Activated B cell treated with CpG ODN at 0.5 μM for 24 hours (primary cell): ENCODE measurements around the gene SMG6. TPM values are rescaled to one million over a fixed set of nuclear protein-coding genes. Genes with fewer than 3 reads are reported as not detected.
A peak's percentile ranks its signal among the peaks of the same experiment; 100 is the strongest.

Source experiments
- ATAC-seq: fragments of 200-7000 bp; cut with Tn5 transposase; one replicate; pipeline ENCODE4 v1.10.0; 2021; ENCODE audit warnings: low read depth, mild to moderate bottlenecking, moderate library complexity
- CTCF ChIA-PET: fragments of 350-600 bp; sonication (Branson Sonifier 250); formaldehyde crosslinking; loops from one replicate; lab custom pipeline; 2021; ENCODE audit warnings: antibody characterized with exemption; lab: Charles Lee
- POLR2A ChIA-PET: fragments of 350-600 bp; sonication (Branson Sonifier 250); formaldehyde crosslinking; loops from one replicate; lab custom pipeline; 2021; ENCODE audit warnings: antibody characterized with exemption; lab: Charles Lee
- DNase-seq: peaks from one replicate; pipeline ENCODE4 v3.0.0; 2022
- H3K27ac Mint-ChIP-seq: one replicate; pipeline ENCODE4 v1.8.0; 2020; ENCODE audit warnings: mixed read lengths
- H3K27me3 Mint-ChIP-seq: one replicate; pipeline ENCODE4 v1.8.0; 2021; ENCODE audit warnings: mixed read lengths
- H3K36me3 Mint-ChIP-seq: one replicate; pipeline ENCODE4 v1.8.0; 2021; ENCODE audit warnings: low read depth, mixed read lengths
- H3K4me1 Mint-ChIP-seq: one replicate; pipeline ENCODE4 v1.8.0; 2021; ENCODE audit warnings: mixed read lengths
- H3K4me3 Mint-ChIP-seq: one replicate; pipeline ENCODE4 v1.8.0; 2020; ENCODE audit warnings: mild to moderate bottlenecking, mixed read lengths
- H3K9me3 Mint-ChIP-seq: one replicate; pipeline ENCODE4 v1.8.0; 2020; ENCODE audit warnings: mixed read lengths
- intact Hi-C: fragments of 100-400 bp; cut with micrococcal nuclease; formaldehyde crosslinking; loops from one replicate; pipeline ENCODE4 v1.15.1; 2024
- total RNA-seq: library from RNA; stranded (reverse); gene quantifications from 2 replicates; pipeline ENCODE4 v1.2.3, GENCODE V29; 2022
- TF ChIP-seq, protein P1 (sequence below): fragments of 200-600 bp; IDR thresholded peaks from one replicate; pipeline ENCODE4 v1.8.0; 2022; ENCODE audit warnings: antibody characterized with exemption, mild to moderate bottlenecking

The SMG6 gene
- total RNA-seq, 1 donor from 2014 or later, result 30.5 TPM

DNA sequence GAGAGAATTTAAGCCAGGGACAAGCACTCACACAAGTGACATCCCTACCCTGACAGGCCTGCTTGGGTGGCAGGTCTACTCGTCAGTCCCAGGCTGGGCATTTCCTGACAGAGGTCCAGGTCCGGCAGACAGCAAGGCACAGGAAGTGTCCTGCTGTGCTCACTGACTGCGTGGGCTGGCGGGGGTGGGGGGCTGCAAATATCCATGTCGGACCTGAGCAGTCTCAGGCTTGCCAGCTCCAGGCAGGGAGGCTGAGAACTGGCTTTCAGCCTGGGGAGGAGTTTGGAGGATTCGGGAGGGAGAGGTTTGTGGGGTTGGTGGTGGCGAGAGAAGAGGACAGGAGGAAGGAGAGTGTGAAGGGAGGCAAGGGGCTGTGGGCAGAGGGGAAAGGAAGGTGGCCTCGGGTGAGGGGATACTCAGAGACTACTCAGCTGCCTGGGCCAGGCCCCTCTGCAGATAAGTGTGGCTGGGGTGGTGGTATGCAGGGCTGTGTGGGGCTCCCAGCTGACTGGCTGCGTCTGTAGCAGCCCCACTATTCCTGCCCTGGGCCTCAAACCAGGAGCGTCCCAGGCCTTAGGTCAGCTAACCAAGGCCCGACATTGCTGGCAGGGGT lies 240.9 kb downstream of the SMG6 start:
- H3K9me3 Mint-ChIP-seq, result no peaks in the 10 kb centered on the region
- peaks cover 40% of the 10 kb centered on the region for H3K36me3 Mint-ChIP-seq
- ATAC-seq (no peak), DNase-seq (no peak)
- H3K4me1 Mint-ChIP-seq, result peaks cover 46% of the 10 kb centered on the region
- ChIA-PET CTCF (no interaction called here), POLR2A (interaction anchor here (24.5 kb wide), 1 partner anchor 26 kb away, joined by 449 read pairs; no protein-coding TSS in a partner anchor)
- intact Hi-C loops, result no loop called here
- no peak overlapping the region for H3K4me3 Mint-ChIP-seq
- TF ChIP-seq, protein P1, sequence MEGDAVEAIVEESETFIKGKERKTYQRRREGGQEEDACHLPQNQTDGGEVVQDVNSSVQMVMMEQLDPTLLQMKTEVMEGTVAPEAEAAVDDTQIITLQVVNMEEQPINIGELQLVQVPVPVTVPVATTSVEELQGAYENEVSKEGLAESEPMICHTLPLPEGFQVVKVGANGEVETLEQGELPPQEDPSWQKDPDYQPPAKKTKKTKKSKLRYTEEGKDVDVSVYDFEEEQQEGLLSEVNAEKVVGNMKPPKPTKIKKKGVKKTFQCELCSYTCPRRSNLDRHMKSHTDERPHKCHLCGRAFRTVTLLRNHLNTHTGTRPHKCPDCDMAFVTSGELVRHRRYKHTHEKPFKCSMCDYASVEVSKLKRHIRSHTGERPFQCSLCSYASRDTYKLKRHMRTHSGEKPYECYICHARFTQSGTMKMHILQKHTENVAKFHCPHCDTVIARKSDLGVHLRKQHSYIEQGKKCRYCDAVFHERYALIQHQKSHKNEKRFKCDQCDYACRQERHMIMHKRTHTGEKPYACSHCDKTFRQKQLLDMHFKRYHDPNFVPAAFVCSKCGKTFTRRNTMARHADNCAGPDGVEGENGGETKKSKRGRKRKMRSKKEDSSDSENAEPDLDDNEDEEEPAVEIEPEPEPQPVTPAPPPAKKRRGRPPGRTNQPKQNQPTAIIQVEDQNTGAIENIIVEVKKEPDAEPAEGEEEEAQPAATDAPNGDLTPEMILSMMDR, result no peak
- H3K27ac Mint-ChIP-seq, result no peak overlapping the region
- no peaks in the 10 kb centered on the region for H3K27me3 Mint-ChIP-seq

DNA sequence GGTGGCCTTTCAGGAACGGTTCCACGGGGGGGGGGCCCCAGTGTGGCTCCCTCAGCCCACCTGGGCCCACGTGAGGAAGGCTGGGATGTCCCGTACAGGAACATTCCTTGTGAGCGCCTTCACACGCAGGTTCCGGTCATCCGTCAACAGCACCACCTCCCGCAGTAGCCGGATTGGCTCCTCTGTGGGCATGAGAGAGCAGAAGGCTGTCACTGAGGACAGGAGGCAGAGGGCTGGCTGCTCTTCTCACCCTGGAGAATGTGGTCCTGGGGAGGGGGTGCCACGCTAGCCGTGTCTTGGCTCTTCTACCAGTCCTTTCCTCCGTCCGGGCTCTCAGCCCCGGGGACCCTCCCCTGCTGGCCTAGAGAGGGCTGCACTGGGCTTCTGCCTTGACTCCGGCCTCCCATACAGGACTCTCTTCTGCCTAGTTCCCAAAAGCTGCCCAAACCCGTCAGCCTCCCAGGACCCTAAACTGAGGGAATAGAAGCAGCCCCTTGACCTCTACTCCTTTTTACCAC lies 242.1 kb downstream of the SMG6 start:
- Mint-ChIP-seq H3K36me3 (peaks cover 34% of the 10 kb centered on the region), H3K9me3 (no peaks in the 10 kb centered on the region), H3K27me3 (no peaks in the 10 kb centered on the region), H3K4me1 (peaks cover 48% of the 10 kb centered on the region), H3K4me3 (no peak overlapping the region), H3K27ac (no peak overlapping the region)
- DNase-seq (no peak), ATAC-seq (no peak)
- ChIA-PET CTCF (no interaction called here), POLR2A (interaction anchor here (24.5 kb wide), 1 partner anchor 27 kb away, joined by 449 read pairs; no protein-coding TSS in a partner anchor)
- TF ChIP-seq, protein P1, result no peak
- intact Hi-C loops, result no loop called here

DNA sequence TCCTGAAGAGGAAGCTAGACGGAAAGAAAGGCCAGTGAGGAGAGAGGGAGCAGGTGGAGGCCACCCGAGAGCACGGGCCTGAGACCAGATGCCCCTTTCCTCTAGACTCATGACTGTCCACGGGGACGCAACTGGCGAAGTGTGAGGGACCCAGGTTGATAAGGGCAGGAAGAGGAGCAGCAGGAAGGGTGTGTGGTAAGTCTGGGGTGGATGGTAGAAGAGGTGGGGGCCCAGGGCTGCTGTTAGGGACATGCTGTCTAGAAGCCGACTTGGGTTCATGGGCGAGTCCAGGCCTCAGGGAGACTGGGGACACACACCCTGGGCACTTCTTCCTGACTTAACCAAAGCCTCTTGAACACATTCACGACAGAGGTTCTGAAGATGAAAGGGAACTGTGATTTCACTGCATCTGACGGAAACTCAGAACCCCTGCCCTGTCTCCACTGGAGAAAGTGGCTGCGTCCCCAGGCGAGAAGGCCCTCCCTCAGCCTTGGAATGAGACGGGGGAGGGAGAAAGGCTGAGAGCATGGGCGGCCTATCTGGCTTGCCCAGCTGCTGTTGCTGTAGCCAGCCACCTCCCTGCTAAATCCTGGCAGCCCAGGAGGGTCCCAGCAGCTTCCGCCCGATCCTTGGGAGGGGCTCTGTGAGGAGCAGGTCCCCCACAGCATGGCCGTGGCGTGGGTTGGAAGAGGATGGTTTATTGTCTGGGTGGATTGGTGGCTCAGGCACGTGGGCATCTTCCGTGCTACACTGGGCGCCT lies 242.7 kb downstream of the SMG6 start:
- POLR2A ChIA-PET, result interaction anchor here (0.6 to 24.5 kb wide), 3 partner anchors 9 to 224 kb away, joined by 3 to 449 read pairs (median 4); no protein-coding TSS in a partner anchor
- intact Hi-C loops, result no loop called here
- H3K27ac Mint-ChIP-seq, result peak overlapping the region; percentile 35

DNA sequence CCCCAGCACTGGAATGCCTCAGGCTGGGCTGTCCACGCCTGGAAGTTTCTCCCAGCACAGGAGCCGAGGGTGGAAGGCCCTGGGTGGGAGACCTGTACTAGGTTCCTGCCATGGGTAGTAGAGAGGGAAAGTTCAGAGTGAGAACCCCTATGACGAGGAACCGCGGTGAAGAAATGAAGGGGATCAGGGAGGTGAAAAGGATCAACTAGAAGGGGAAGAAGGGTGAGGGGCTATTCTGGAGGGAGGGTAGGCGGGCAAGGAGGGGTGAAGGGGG lies 243.3 kb downstream of the SMG6 start:
- H3K36me3 Mint-ChIP-seq, result peaks cover 25% of the 10 kb centered on the region
- ChIA-PET CTCF (interaction anchor here (7.0 to 8.6 kb wide), 3 partner anchors 28 to 185 kb away, joined by 89 to 228 read pairs (median 98); no protein-coding TSS in a partner anchor), POLR2A (interaction anchor here (0.6 to 24.5 kb wide), 4 partner anchors 10 to 224 kb away, joined by 3 to 449 read pairs (median 4); no protein-coding TSS in a partner anchor)
- TF ChIP-seq, protein P1, result no peak
- H3K4me3 Mint-ChIP-seq, result no peak overlapping the region
- no peak for ATAC-seq
- H3K27me3 Mint-ChIP-seq, result no peaks in the 10 kb centered on the region
- peaks cover 43% of the 10 kb centered on the region for H3K4me1 Mint-ChIP-seq
- H3K9me3 Mint-ChIP-seq, result no peaks in the 10 kb centered on the region
- peak overlapping the region; percentile 35 for H3K27ac Mint-ChIP-seq
- intact Hi-C loops, result no loop called here
- no peak for DNase-seq

More for the DNA sequence above, 242.7 kb downstream of the SMG6 start:
- ATAC-seq, result no peak
- DNase-seq, result no peak
- no peaks in the 10 kb centered on the region for H3K9me3 Mint-ChIP-seq
- CTCF ChIA-PET, result interaction anchor here (7.0 to 8.6 kb wide), 3 partner anchors 28 to 184 kb away, joined by 89 to 228 read pairs (median 98); no protein-coding TSS in a partner anchor
- TF ChIP-seq, protein P1, result no peak
- peaks cover 49% of the 10 kb centered on the region for H3K4me1 Mint-ChIP-seq
- H3K4me3 Mint-ChIP-seq, result no peak overlapping the region
- peaks cover 29% of the 10 kb centered on the region for H3K36me3 Mint-ChIP-seq
- H3K27me3 Mint-ChIP-seq, result no peaks in the 10 kb centered on the region
